ENCODE results near the gene ABCB7. TPM values are rescaled to one million over a fixed set of nuclear protein-coding genes. Genes with fewer than 3 reads are reported as not detected.

The ABCB7 gene
- total RNA-seq, 2 experiments from 2014 or later: 26.7 to 31.7 TPM

GRCh38 chrX:75118296-75118695 is 37.8 kb downstream of the ABCB7 start:
- TF ChIP-seq CTCF (conservative IDR thresholded peaks at IDR 0.05; ENCODE audit: low read length) (no peak), EZH2phosphoT487 (IDR thresholded peaks at IDR 0.05; ENCODE audit: borderline replicate concordance, low read depth, low read length) (no peak)
- H3K4me2 ChIP-seq (ENCODE audit: low read length): no peak overlapping the region
- H3K9me2 ChIP-seq (ENCODE audit: insufficient read depth, low read length): no peaks in the 10 kb centered on the region
- ChIA-PET POLR2A (no interaction called here), CTCF (ENCODE audit: unreplicated experiment) (no interaction called here)
- H3K4me3 ChIP-seq (ENCODE audit: low read depth, low read length, poor library complexity, severe bottlenecking): no peak overlapping the region
- no peaks in the 10 kb centered on the region for H3K9me3 ChIP-seq (ENCODE audit: low read length)
- H3K4me1 ChIP-seq (ENCODE audit: insufficient read depth, low read length, poor library complexity, severe bottlenecking): no peaks in the 10 kb centered on the region
- no peaks in the 10 kb centered on the region for H4K20me1 ChIP-seq (ENCODE audit: insufficient read depth, low read length)
- no TSS peak for BruUV-seq (replicated peaks)
- intact Hi-C loops (cut with micrococcal nuclease; ENCODE audit: unreplicated experiment): no loop called here
- no peak overlapping the region for H3K27ac ChIP-seq (ENCODE audit: low read depth, low read length, poor library complexity, severe bottlenecking)
- H3K79me2 ChIP-seq (ENCODE audit: insufficient read depth, low read depth, low read length): no peaks in the 10 kb centered on the region
- DNase-seq (ENCODE audit: low spot score): no peak
- no peak overlapping the region for H2AFZ ChIP-seq (ENCODE audit: low read length)
- H3K36me3 ChIP-seq (ENCODE audit: insufficient read depth, low read length): no peaks in the 10 kb centered on the region

DNA sequence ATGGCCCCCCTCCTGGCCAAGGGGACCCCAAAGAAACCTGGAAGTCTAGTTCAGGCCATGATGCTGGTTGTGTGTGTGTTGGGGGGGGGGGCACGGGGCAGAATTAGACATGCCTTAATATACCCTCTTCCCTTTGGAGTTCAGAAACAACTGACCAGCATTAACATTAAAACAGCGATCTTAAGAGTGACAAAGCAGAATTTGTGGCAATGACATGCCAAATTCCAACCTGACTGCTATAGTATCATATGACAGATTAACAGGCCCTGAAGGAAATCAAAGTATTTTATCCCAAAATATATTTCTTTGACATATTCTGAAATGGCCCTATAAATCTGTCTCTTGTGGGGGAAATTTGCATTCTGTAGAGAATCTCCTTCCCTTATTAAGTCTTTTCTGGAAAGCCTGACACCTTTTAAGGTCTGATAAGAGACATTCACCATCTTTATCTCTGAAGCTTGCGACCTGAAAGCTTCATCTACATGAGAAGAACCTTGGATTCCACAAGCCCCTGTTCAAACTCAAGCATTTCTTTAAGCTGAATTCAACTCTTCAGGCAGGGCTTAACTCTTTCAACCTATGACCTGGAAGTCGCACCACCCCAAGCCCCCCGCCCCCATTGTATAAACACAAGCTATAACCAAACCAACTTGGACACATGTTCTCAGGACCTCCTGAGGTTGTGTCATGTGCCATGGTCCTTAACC is 40.2 kb downstream of the ABCB7 start:
- Histone ChIP-seq H3K9me3 (ENCODE audit: low read length) (no peaks in the 10 kb centered on the region), H3K9me2 (ENCODE audit: insufficient read depth, low read length) (no peaks in the 10 kb centered on the region), H3K79me2 (ENCODE audit: insufficient read depth, low read depth, low read length) (no peaks in the 10 kb centered on the region), H3K36me3 (ENCODE audit: insufficient read depth, low read length) (no peaks in the 10 kb centered on the region; the same call in 1 of the 2 replicates), H4K20me1 (ENCODE audit: insufficient read depth, low read length) (no peaks in the 10 kb centered on the region), H3K27ac (ENCODE audit: low read depth, low read length, poor library complexity, severe bottlenecking) (no peak overlapping the region), H3K4me2 (ENCODE audit: low read length) (no peak overlapping the region), H2AFZ (ENCODE audit: low read length) (no peak overlapping the region), H3K4me1 (ENCODE audit: insufficient read depth, low read length, poor library complexity, severe bottlenecking) (no peaks in the 10 kb centered on the region), H3K4me3 (ENCODE audit: low read depth, low read length, poor library complexity, severe bottlenecking) (no peak overlapping the region)
- ChIA-PET POLR2A (interaction anchor here (1.0 kb wide), 1 partner anchor 12 kb away, joined by 3 read pairs; no protein-coding TSS in a partner anchor), CTCF (ENCODE audit: unreplicated experiment) (no interaction called here)
- intact Hi-C loops (cut with micrococcal nuclease; ENCODE audit: unreplicated experiment): no loop called here
- TF ChIP-seq CTCF (conservative IDR thresholded peaks at IDR 0.05; ENCODE audit: low read length): no peak
- TF ChIP-seq EZH2phosphoT487 (IDR thresholded peaks at IDR 0.05; ENCODE audit: borderline replicate concordance, low read depth, low read length): no peak
- BruUV-seq (replicated peaks): no TSS peak
- DNase-seq (ENCODE audit: low spot score): no peak

DNA sequence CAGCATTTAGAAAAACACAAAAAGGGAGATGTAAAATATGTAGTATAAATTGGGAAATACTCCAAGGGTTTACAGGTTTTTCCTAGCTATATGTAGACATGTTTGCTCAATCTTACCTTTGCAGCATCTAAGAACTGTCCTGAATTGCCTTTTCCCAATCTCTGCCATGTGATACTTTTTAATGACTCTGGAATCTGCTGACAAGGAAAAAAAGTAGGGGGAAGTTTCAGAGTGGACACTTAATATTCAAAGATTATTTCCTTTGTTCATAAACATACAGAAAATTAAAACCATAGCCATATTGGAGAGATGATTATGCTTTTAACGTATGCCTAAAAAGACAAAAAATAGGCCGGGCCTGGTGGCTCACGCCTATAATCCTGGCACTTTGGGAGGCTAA is 41.4 kb downstream of the ABCB7 start:
- ChIA-PET CTCF (ENCODE audit: unreplicated experiment) (no interaction called here), POLR2A (no interaction called here)
- no peaks in the 10 kb centered on the region for H3K9me2 ChIP-seq (ENCODE audit: insufficient read depth, low read length)
- no peak overlapping the region for H3K4me3 ChIP-seq (ENCODE audit: low read depth, low read length, poor library complexity, severe bottlenecking)
- intact Hi-C loops (cut with micrococcal nuclease; ENCODE audit: unreplicated experiment): no loop called here
- no peaks in the 10 kb centered on the region for H3K9me3 ChIP-seq (ENCODE audit: low read length)
- TF ChIP-seq EZH2phosphoT487 (IDR thresholded peaks at IDR 0.05; ENCODE audit: borderline replicate concordance, low read depth, low read length) (no peak), CTCF (conservative IDR thresholded peaks at IDR 0.05; ENCODE audit: low read length) (no peak)
- H3K36me3 ChIP-seq (ENCODE audit: insufficient read depth, low read length): no peaks in the 10 kb centered on the region; the same call in 1 of the 2 replicates
- no TSS peak for BruUV-seq (replicated peaks)
- DNase-seq (ENCODE audit: low spot score): no peak
- H3K4me2 ChIP-seq (ENCODE audit: low read length): no peak overlapping the region
- H4K20me1 ChIP-seq (ENCODE audit: insufficient read depth, low read length): no peaks in the 10 kb centered on the region
- no peaks in the 10 kb centered on the region for H3K4me1 ChIP-seq (ENCODE audit: insufficient read depth, low read length, poor library complexity, severe bottlenecking)
- H3K27ac ChIP-seq (ENCODE audit: low read depth, low read length, poor library complexity, severe bottlenecking): no peak overlapping the region
- H2AFZ ChIP-seq (ENCODE audit: low read length): no peak overlapping the region
- no peaks in the 10 kb centered on the region for H3K79me2 ChIP-seq (ENCODE audit: insufficient read depth, low read depth, low read length)
